ENCODE data around the gene ELOVL7.

- no peak for TF ChIP-seq CTCF (IDR thresholded peaks at IDR 0.05 in 8 of 11, conservative IDR thresholded peaks at IDR 0.05 in 3 of 11)
- TF ChIP-seq POLR2AphosphoS5 (IDR thresholded peaks at IDR 0.05): no peak
Measured at GRCh38 chr5:60802986-60803385, 41.1 kb downstream of the ELOVL7 start.
